DOHH2 (cell line): ENCODE measurements around the gene TRIP10.
A peak's percentile ranks its signal among the peaks of the same experiment; 100 is the strongest.

ENCODE experiments used
- H3F3A ChIP-seq: fragments of 200-600 bp; sonication (generic), shearing (Covaris generic); 2 replicates; pipeline ENCODE4 v1.6.0; 2016; ENCODE audit warnings: antibody characterized with exemption, mild to moderate bottlenecking; ENCODE audit not compliant: control insufficient read depth, insufficient read depth
- H3K27ac ChIP-seq: fragments of 200-600 bp; sonication (generic); 2 replicates; pipeline ENCODE4 v1.5.1; 2014; ENCODE audit warnings: low read depth, mild to moderate bottlenecking, low read length, moderate library complexity
- H3K27me3 ChIP-seq: fragments of 200-600 bp; sonication (generic); 2 replicates; pipeline ENCODE4 v1.6.1; 2014; ENCODE audit warnings: mild to moderate bottlenecking, low read length, mixed read lengths; ENCODE audit not compliant: control insufficient read depth
- H3K36me3 ChIP-seq: fragments of 200-600 bp; sonication (generic); 2 replicates; pipeline ENCODE4 v1.6.1; 2014; ENCODE audit warnings: mild to moderate bottlenecking, low read length, moderate library complexity, mixed read lengths; ENCODE audit not compliant: control insufficient read depth
- H3K4me1 ChIP-seq: fragments of 200-600 bp; sonication (generic); 2 replicates; pipeline ENCODE4 v1.6.1; 2014; ENCODE audit warnings: mild to moderate bottlenecking, low read length, mixed read lengths; ENCODE audit not compliant: control insufficient read depth
- H3K4me2 ChIP-seq: fragments of 200-600 bp; sonication (generic); 2 replicates; pipeline ENCODE4 v1.6.0; 2014; ENCODE audit warnings: mild to moderate bottlenecking, low read length, moderate library complexity
- H3K4me3 ChIP-seq: fragments of 200-600 bp; sonication (generic); 2 replicates; pipeline ENCODE4 v1.5.1; 2014; ENCODE audit warnings: mild to moderate bottlenecking, low read length, mixed read lengths
- H3K79me2 ChIP-seq: fragments of 200-600 bp; sonication (generic); 2 replicates; pipeline ENCODE4 v1.6.1; 2014; ENCODE audit warnings: mild to moderate bottlenecking, low read length, mixed read lengths; ENCODE audit not compliant: control insufficient read depth
- H3K9me2 ChIP-seq: fragments of 200-600 bp; sonication (generic); replicated peaks from 2 replicates; pipeline ENCODE4 v1.6.1; 2014; ENCODE audit warnings: mild to moderate bottlenecking, low read length, mixed read lengths; ENCODE audit not compliant: control insufficient read depth
- H3K9me3 ChIP-seq: fragments of 200-600 bp; sonication (generic); 2 replicates; pipeline ENCODE4 v1.6.1; 2014; ENCODE audit warnings: antibody characterized with exemption, low read length, mixed read lengths; ENCODE audit not compliant: control insufficient read depth, insufficient read depth
- H4K20me1 ChIP-seq: fragments of 200-600 bp; sonication (generic); 2 replicates; pipeline ENCODE4 v1.6.0; 2014; ENCODE audit warnings: low read depth, mild to moderate bottlenecking, antibody characterized with exemption, low read length, moderate library complexity; ENCODE audit not compliant: control insufficient read depth, insufficient read depth
- CTCF ChIP-seq: fragments of 200-600 bp; sonication (generic); IDR thresholded peaks from one replicate; pipeline ENCODE4 v1.5.1; 2014; ENCODE audit warnings: antibody characterized with exemption, mild to moderate bottlenecking, low read depth, low read length; ENCODE audit not compliant: poor library complexity, severe bottlenecking
- EZH2phosphoT487 ChIP-seq: fragments of 200-600 bp; sonication (generic); IDR thresholded peaks from 2 replicates; pipeline ENCODE4 v1.6.1; 2017; ENCODE audit warnings: borderline replicate concordance, mild to moderate bottlenecking, antibody characterized with exemption, low read length, moderate library complexity, mixed read lengths

Gene TRIP10

GRCh38 chr19:6753178-6754031 is 13.9 kb downstream of the TRIP10 start:
- no peaks in the 10 kb centered on the region for H3K27me3 ChIP-seq
- peaks cover 5% of the 10 kb centered on the region for H3K36me3 ChIP-seq
- peak overlapping the region; percentile 26; the same call in 1 of the 2 replicates for H3K27ac ChIP-seq
- H3K4me3 ChIP-seq: peak overlapping the region; percentile 80
- peaks cover 13% of the 10 kb centered on the region for H3K4me1 ChIP-seq
- no peaks in the 10 kb centered on the region for H3K9me2 ChIP-seq
- H3K9me3 ChIP-seq: no peaks in the 10 kb centered on the region
- H3K4me2 ChIP-seq: peak overlapping the region; percentile 88
- no peaks in the 10 kb centered on the region for H3K79me2 ChIP-seq
- TF ChIP-seq EZH2phosphoT487: no peak
- TF ChIP-seq CTCF: peak; percentile 67
- H4K20me1 ChIP-seq: no peaks in the 10 kb centered on the region
- no peaks in the 10 kb centered on the region for H3F3A ChIP-seq

GRCh38 chr19:6754136-6754535 is 14.7 kb downstream of the TRIP10 start:
- Histone ChIP-seq H3K4me3 (peak overlapping the region; percentile 80), H3K27ac (no peak overlapping the region), H3F3A (no peaks in the 10 kb centered on the region), H3K9me2 (no peaks in the 10 kb centered on the region), H3K4me1 (peaks cover 13% of the 10 kb centered on the region), H3K27me3 (no peaks in the 10 kb centered on the region), H3K4me2 (peak overlapping the region; percentile 88), H3K36me3 (peaks cover 5% of the 10 kb centered on the region), H4K20me1 (no peaks in the 10 kb centered on the region), H3K9me3 (no peaks in the 10 kb centered on the region), H3K79me2 (no peaks in the 10 kb centered on the region)
- TF ChIP-seq CTCF (no peak), EZH2phosphoT487 (no peak)

- no peak overlapping the region for H3K4me2 ChIP-seq
- H3K4me3 ChIP-seq: no peak overlapping the region
- no peaks in the 10 kb centered on the region for H3K79me2 ChIP-seq
- H3K9me3 ChIP-seq: no peaks in the 10 kb centered on the region
- no peaks in the 10 kb centered on the region for H3F3A ChIP-seq
- peaks cover 13% of the 10 kb centered on the region for H3K4me1 ChIP-seq
- TF ChIP-seq EZH2phosphoT487: no peak
- no peak for TF ChIP-seq CTCF
- H3K27ac ChIP-seq: no peak overlapping the region
- no peaks in the 10 kb centered on the region for H3K9me2 ChIP-seq
- H3K27me3 ChIP-seq: no peaks in the 10 kb centered on the region
- no peaks in the 10 kb centered on the region for H4K20me1 ChIP-seq
- peaks cover 5% of the 10 kb centered on the region for H3K36me3 ChIP-seq
Measured at GRCh38 chr19:6754653-6755463, 15.4 kb downstream of the TRIP10 start.
